K562 (cell line): ENCODE measurements around the gene POR. TPM values are rescaled to one million over a fixed set of nuclear protein-coding genes. Genes with fewer than 3 reads are reported as not detected.

Source experiments
- ASH1L ChIP-seq: fragments of 450-650 bp; IDR thresholded peaks from 2 replicates; pipeline ENCODE4 v1.6.1; 2018; ENCODE audit warnings: borderline replicate concordance, mild to moderate bottlenecking, low read depth; ENCODE audit not compliant: partially characterized antibody
- ILK ChIP-seq: fragments of 450-650 bp; IDR thresholded peaks from 2 replicates; pipeline ENCODE4 v1.6.1; 2016; ENCODE audit warnings: missing genetic modification characterization, low read depth, mild to moderate bottlenecking, missing compliant biosample characterization, moderate library complexity, borderline replicate concordance
- KDM4B ChIP-seq, 2 experiments: fragments of 450-650 bp in 1 of 2; sonication (generic) in 1 of 2; IDR thresholded peaks; 2 replicates each; pipeline ENCODE4 v1.6.1; 2016 to 2017; ENCODE audit warnings: borderline replicate concordance in 2 of 2, antibody characterized with exemption in 1 of 2, low read depth in 1 of 2, mild to moderate bottlenecking in 1 of 2
- REST ChIP-seq, 2 experiments: fragments of 450-650 bp; formaldehyde crosslinking in 1 of 2; IDR thresholded peaks; 2 replicates each; pipeline versions ENCODE4 v1.4.0 to v1.6.1; 2014 to 2020; ENCODE audit warnings: mild to moderate bottlenecking in 2 of 2, borderline replicate concordance in 1 of 2, low read depth in 1 of 2
- ZBTB40 ChIP-seq, 2 experiments: fragments of 450-650 bp in 1 of 2; sonication (generic) in 1 of 2; formaldehyde crosslinking in 1 of 2; IDR thresholded peaks; 2 replicates each; pipeline versions ENCODE4 v1.7.1 to v1.9.0; 2016 to 2022; ENCODE audit warnings: inconsistent platforms in 1 of 2, mild to moderate bottlenecking in 1 of 2, missing genetic modification reagents in 1 of 2
- ZNF134 ChIP-seq: fragments of 250-450 bp; sonication (Bioruptor Pico); conservative IDR thresholded peaks from 2 replicates; pipeline ENCODE4 v1.4.0; 2020
- ZNF239 ChIP-seq: fragments of 250-450 bp; sonication (Bioruptor Pico); IDR thresholded peaks from 2 replicates; pipeline ENCODE4 v1.4.0; 2020; ENCODE audit warnings: mild to moderate bottlenecking
- ZNF764 ChIP-seq: fragments of 250-450 bp; sonication (Bioruptor Pico); IDR thresholded peaks from 2 replicates; pipeline ENCODE4 v1.4.0; 2020; ENCODE audit warnings: low read depth, mild to moderate bottlenecking, moderate library complexity
- polyA plus RNA-seq, 8 experiments: library from polyadenylated mRNA; depleted of rRNA in 4 of 8; stranded (reverse) in 5 of 8; unstranded in 3 of 8; fragments of >200 nt; fragmentation: Nextera tagmentation in 2 of 8; fragmentation: Illumina TruSeq in 1 of 8; extraction: Ambion mirVana in 2 of 8; extraction: Trizol in 1 of 8; gene quantifications; 2 replicates each; pipeline versions ENCODE4 v1.2.1 to v1.2.3, GENCODE V29; 2011 to 2014; ENCODE audit warnings: inconsistent platforms in 1 of 8, missing spikeins in 1 of 8
- total RNA-seq, 7 experiments: library from RNA; depleted of rRNA in 6 of 7; stranded (reverse); fragments of >200 nt in 6 of 7; fragmentation: Illumina TruSeq in 2 of 7; extraction: Trizol in 2 of 7; gene quantifications; 2 replicates each; pipeline versions ENCODE4 v1.2.1 to v1.2.3, GENCODE V29; 2011 to 2021; ENCODE audit warnings: low replicate concordance in 1 of 7

Gene POR
- total and polyA plus RNA-seq, 9 of the 15 experiments (the other 6 are each of a cell fraction or from before 2014, with no cell fraction given) = 4.7 to 142 (median 40.8) TPM

- TF ChIP-seq ZNF134 (CRISPR knock-in tag) = peak; percentile 82
- TF ChIP-seq REST (IDR thresholded peaks at IDR 0.05; ENCODE audit: borderline replicate concordance) = no peak
- peak; percentile 44; the same call in 1 of the 2 replicates for TF ChIP-seq REST (CRISPR knock-in tag; IDR thresholded peaks at IDR 0.05; ENCODE audit: low read depth)
- no peak for TF ChIP-seq KDM4B (IDR thresholded peaks at IDR 0.05; ENCODE audit: borderline replicate concordance in 2 of 2, low read depth in 1 of 2)
- no peak for TF ChIP-seq ZBTB40 (IDR thresholded peaks at IDR 0.05)
- no peak for TF ChIP-seq ZBTB40 (CRISPR knock-in tag; IDR thresholded peaks at IDR 0.05)
- TF ChIP-seq ZNF764 (CRISPR knock-in tag) = 0 out of 2 replicates have a peak, but pooled peaks have one; percentile 29
- TF ChIP-seq ZNF239 (CRISPR knock-in tag) = no peak
- TF ChIP-seq ASH1L = peak; percentile 69
- TF ChIP-seq ILK = no peak
These were observed 79.6 kb downstream of the POR start, which contains the start of gene TMEM120A (continued) for GRCh38 chr7:75994388-75995051.
